ENCODE measurements around the gene SHTN1. TPM values are rescaled to one million over a fixed set of nuclear protein-coding genes. Genes with fewer than 3 reads are reported as not detected.

SHTN1 gene
- total RNA-seq, 1 donor from 2014 or later: 12.0 TPM

DNA sequence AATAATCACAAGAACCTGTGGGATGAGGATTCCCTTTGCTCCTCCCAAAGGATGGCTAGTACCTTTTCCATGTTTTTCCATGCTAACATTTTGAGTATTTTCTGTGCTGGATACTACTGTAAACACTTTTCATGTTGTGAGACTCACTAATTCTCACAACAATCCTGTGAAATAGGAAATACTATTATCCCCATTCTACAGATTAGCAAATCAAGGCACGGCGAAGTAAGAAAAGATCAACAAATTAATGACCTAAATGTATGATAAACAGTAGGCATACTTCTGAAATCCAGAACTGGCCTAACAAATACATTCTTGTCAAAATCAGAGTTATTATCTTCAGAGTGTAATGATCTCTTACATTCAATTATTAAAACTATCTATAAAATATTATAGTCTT, 86.4 kb downstream of the SHTN1 start:
- H3K27me3 ChIP-seq (ENCODE audit: control insufficient read depth, insufficient read depth, low read length): no peaks in the 10 kb centered on the region
- H3K4me3 ChIP-seq (ENCODE audit: low read depth, low read length): no peak overlapping the region
- TF ChIP-seq, protein P1, sequence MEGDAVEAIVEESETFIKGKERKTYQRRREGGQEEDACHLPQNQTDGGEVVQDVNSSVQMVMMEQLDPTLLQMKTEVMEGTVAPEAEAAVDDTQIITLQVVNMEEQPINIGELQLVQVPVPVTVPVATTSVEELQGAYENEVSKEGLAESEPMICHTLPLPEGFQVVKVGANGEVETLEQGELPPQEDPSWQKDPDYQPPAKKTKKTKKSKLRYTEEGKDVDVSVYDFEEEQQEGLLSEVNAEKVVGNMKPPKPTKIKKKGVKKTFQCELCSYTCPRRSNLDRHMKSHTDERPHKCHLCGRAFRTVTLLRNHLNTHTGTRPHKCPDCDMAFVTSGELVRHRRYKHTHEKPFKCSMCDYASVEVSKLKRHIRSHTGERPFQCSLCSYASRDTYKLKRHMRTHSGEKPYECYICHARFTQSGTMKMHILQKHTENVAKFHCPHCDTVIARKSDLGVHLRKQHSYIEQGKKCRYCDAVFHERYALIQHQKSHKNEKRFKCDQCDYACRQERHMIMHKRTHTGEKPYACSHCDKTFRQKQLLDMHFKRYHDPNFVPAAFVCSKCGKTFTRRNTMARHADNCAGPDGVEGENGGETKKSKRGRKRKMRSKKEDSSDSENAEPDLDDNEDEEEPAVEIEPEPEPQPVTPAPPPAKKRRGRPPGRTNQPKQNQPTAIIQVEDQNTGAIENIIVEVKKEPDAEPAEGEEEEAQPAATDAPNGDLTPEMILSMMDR (IDR thresholded peaks at IDR 0.05; ENCODE audit: insufficient read depth, low read length, poor library complexity, severe bottlenecking): no peak
- no peak for DNase-seq (ENCODE audit: low read depth)
- H3K36me3 ChIP-seq (ENCODE audit: control insufficient read depth, insufficient read depth, low read length): no peaks in the 10 kb centered on the region

DNA sequence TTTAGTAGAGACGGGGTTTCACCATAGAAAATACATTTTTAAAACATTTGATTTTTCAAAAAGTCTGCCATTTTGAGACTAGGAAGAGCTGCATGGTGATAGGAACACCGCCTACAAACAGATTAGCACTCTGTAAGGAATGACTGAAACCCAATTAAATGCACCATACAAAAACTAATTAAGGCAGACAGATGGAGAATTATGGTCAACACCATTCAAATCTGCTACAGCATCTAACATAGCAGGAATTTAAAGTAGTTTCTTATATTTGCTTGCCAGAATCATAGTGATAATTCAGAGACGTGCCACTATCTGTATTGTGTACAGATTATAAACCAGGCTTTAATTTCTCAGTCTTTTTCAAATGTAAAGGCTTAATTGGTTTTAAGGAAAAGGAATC, 87.5 kb downstream of the SHTN1 start:
- no peaks in the 10 kb centered on the region for H3K36me3 ChIP-seq (ENCODE audit: control insufficient read depth, insufficient read depth, low read length)
- TF ChIP-seq, protein P1 (IDR thresholded peaks at IDR 0.05; ENCODE audit: insufficient read depth, low read length, poor library complexity, severe bottlenecking): no peak
- H3K27me3 ChIP-seq (ENCODE audit: control insufficient read depth, insufficient read depth, low read length): no peaks in the 10 kb centered on the region
- no peak overlapping the region for H3K4me3 ChIP-seq (ENCODE audit: low read depth, low read length)
- DNase-seq (ENCODE audit: low read depth): no peak

DNA sequence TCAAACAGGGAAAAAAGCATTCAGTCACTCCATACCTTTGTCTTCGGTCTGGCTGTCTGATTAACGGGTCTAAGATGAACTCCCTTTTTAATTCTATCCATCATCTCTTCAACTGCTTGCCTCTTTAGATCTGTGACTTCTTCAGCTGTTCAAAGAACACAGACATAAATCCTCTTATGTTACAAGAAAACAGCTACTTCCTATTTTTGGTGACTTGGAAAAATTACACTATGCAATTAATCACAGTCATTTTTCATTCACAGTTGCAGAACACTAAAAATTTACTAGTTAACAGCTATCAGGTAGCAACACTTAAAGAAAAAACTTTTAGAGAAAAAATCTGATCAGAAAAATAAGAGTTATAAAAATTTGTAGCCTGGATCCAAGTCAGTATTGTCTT, 89.6 kb downstream of the SHTN1 start:
- TF ChIP-seq, protein P1 (IDR thresholded peaks at IDR 0.05; ENCODE audit: insufficient read depth, low read length, poor library complexity, severe bottlenecking): no peak
- Histone ChIP-seq H3K36me3 (ENCODE audit: control insufficient read depth, insufficient read depth, low read length) (peaks cover 1% of the 10 kb centered on the region), H3K4me3 (ENCODE audit: low read depth, low read length) (no peak overlapping the region), H3K27me3 (ENCODE audit: control insufficient read depth, insufficient read depth, low read length) (no peaks in the 10 kb centered on the region)
- no peak for DNase-seq (ENCODE audit: low read depth)

- TF ChIP-seq, protein P1 (IDR thresholded peaks at IDR 0.05; ENCODE audit: insufficient read depth, low read length, poor library complexity, severe bottlenecking): no peak
- peaks cover 1% of the 10 kb centered on the region for H3K36me3 ChIP-seq (ENCODE audit: control insufficient read depth, insufficient read depth, low read length)
Measured at GRCh38 chr10:116913695-116914094, 91.3 kb downstream of the SHTN1 start.

DNA sequence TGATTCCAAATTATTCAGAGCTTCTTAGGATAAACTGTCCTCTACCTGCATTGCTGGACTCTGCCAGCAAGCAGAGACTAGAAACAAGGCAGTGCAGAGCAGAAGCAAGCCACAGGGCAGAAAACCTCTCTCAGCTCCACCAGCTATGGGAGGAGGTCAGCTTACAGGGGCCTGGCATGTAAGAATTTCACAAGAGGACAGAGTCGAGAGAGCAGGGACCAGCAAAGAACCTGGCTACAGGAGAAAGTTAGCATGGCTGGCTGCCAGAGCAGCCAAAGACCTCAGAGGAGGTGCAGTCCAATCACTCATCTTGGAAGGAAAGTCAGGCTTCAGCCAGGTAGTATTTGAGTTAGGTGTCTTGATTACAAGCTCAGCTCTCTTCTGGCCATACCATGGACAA, 92.8 kb downstream of the SHTN1 start:
- TF ChIP-seq, protein P1 (IDR thresholded peaks at IDR 0.05; ENCODE audit: insufficient read depth, low read length, poor library complexity, severe bottlenecking): no peak
- DNase-seq (ENCODE audit: low read depth): no peak
- H3K36me3 ChIP-seq (ENCODE audit: control insufficient read depth, insufficient read depth, low read length): peaks cover 1% of the 10 kb centered on the region
- H3K4me3 ChIP-seq (ENCODE audit: low read depth, low read length): no peak overlapping the region
- no peaks in the 10 kb centered on the region for H3K27me3 ChIP-seq (ENCODE audit: control insufficient read depth, insufficient read depth, low read length)

More at GRCh38 chr10:116913695-116914094, 91.3 kb downstream of the SHTN1 start:
- Histone ChIP-seq H3K27me3 (ENCODE audit: control insufficient read depth, insufficient read depth, low read length) (no peaks in the 10 kb centered on the region), H3K4me3 (ENCODE audit: low read depth, low read length) (no peak overlapping the region)
- no peak for DNase-seq (ENCODE audit: low read depth)

DNA sequence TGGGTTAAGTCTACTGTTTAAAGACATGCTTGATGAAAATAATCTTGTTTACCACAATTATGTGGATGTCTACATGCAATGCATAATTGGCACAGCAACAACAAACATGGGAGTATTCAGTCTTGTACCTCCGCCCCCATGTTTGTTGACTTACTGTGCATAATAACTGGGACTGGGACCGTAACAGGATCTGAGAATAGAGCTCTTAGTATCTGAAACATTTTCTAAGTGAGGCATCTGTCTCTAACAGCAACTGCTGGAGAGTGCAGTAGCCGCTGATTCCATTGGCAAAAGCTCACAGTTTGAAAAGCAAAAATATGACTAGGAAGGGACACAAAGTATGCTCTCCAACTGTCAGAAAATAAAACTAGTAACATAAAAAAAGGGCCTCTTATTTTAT, 94.1 kb downstream of the SHTN1 start:
- Histone ChIP-seq H3K4me3 (ENCODE audit: low read depth, low read length) (no peak overlapping the region), H3K27me3 (ENCODE audit: control insufficient read depth, insufficient read depth, low read length) (no peaks in the 10 kb centered on the region), H3K36me3 (ENCODE audit: control insufficient read depth, insufficient read depth, low read length) (peaks cover 1% of the 10 kb centered on the region)
- no peak for DNase-seq (ENCODE audit: low read depth)
- TF ChIP-seq, protein P1 (IDR thresholded peaks at IDR 0.05; ENCODE audit: insufficient read depth, low read length, poor library complexity, severe bottlenecking): no peak

Measured in kidney epithelial cell (primary cell).